PFSK-1 (cell line): Measurements from ENCODE around the gene PREX1.

Experiments
- REST ChIP-seq, 2 experiments: IDR thresholded peaks; 2 replicates each; pipeline versions ENCODE4 v1.6.1 to v1.8.0; 2011 to 2012; ENCODE audit warnings: low read depth in 2 of 2, low read length in 2 of 2, control low read depth in 1 of 2, inconsistent platforms in 1 of 2, mild to moderate bottlenecking in 1 of 2, moderate library complexity in 1 of 2; ENCODE audit not compliant: insufficient read depth in 1 of 2
- SIN3A ChIP-seq: IDR thresholded peaks from 2 replicates; pipeline ENCODE4 v1.6.1; 2012; ENCODE audit warnings: mild to moderate bottlenecking, low read length, moderate library complexity, borderline replicate concordance; ENCODE audit not compliant: insufficient read depth
- TAF1 ChIP-seq: IDR thresholded peaks from 2 replicates; pipeline ENCODE4 v1.6.1; 2012; ENCODE audit warnings: low read length, control low read depth, borderline replicate concordance; ENCODE audit not compliant: insufficient read depth

- TF ChIP-seq REST (IDR thresholded peaks at IDR 0.05; ENCODE audit: insufficient read depth in 1 of 2, low read depth in 2 of 2, low read length in 2 of 2) (no peak), TAF1 (no peak), SIN3A (no peak)
These were observed 51.5 kb downstream of the PREX1 start for GRCh38 chr20:48776306-48776705.
